ENCODE measurements around the gene COL6A2. TPM values are rescaled to one million over a fixed set of nuclear protein-coding genes. Genes with fewer than 3 reads are reported as not detected.

COL6A2 gene
- total RNA-seq, 1 experiment from 2014 or later = 111 TPM

DNA sequence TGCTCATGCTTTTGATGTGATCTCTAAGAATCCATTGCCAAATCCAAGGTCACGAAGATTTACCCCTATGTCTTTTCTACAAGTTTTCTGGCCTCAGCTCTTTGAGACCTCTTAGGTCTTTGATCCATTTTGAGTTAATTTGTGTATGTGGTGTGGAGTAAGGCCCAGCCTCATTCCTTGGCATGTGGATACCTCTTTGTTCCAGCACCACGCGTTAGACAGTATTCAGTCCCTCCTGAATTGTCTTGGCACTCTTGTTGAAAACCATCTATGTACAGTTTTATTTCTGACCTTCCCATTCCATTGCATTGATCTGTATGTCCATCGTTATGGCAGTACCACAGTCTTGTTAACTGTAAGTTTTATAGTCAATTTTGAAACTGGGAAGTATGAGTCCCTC lies 65.5 kb downstream of the COL6A2 start:
- H3K4me3 Mint-ChIP-seq = no peak overlapping the region
- no peaks in the 10 kb centered on the region for H3K27me3 Mint-ChIP-seq (ENCODE audit: low read depth)
- no peak overlapping the region; the same call in 1 of the 2 replicates for H3K27ac Mint-ChIP-seq
- H3K36me3 Mint-ChIP-seq = peaks cover 33% of the 10 kb centered on the region
- DNase-seq (ENCODE audit: low spot score) (no peak), ATAC-seq (no peak)
- H3K4me1 Mint-ChIP-seq = no peaks in the 10 kb centered on the region
- POLR2A ChIA-PET = no interaction called here
- CTCF ChIA-PET = interaction anchor here (0.5 kb wide), 1 partner anchor 15 kb away, joined by 3 read pairs; no protein-coding TSS in a partner anchor
- no peak for TF ChIP-seq HMGA2 (CRISPR knock-in tag; IDR thresholded peaks at IDR 0.05)
- TF ChIP-seq, protein P1, sequence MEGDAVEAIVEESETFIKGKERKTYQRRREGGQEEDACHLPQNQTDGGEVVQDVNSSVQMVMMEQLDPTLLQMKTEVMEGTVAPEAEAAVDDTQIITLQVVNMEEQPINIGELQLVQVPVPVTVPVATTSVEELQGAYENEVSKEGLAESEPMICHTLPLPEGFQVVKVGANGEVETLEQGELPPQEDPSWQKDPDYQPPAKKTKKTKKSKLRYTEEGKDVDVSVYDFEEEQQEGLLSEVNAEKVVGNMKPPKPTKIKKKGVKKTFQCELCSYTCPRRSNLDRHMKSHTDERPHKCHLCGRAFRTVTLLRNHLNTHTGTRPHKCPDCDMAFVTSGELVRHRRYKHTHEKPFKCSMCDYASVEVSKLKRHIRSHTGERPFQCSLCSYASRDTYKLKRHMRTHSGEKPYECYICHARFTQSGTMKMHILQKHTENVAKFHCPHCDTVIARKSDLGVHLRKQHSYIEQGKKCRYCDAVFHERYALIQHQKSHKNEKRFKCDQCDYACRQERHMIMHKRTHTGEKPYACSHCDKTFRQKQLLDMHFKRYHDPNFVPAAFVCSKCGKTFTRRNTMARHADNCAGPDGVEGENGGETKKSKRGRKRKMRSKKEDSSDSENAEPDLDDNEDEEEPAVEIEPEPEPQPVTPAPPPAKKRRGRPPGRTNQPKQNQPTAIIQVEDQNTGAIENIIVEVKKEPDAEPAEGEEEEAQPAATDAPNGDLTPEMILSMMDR (IDR thresholded peaks at IDR 0.05) = no peak
- no peak for TF ChIP-seq ZNF121 (CRISPR knock-in tag; IDR thresholded peaks at IDR 0.05)
- no peak for TF ChIP-seq JUN (CRISPR knock-in tag; IDR thresholded peaks at IDR 0.05)
- TF ChIP-seq, protein P2, sequence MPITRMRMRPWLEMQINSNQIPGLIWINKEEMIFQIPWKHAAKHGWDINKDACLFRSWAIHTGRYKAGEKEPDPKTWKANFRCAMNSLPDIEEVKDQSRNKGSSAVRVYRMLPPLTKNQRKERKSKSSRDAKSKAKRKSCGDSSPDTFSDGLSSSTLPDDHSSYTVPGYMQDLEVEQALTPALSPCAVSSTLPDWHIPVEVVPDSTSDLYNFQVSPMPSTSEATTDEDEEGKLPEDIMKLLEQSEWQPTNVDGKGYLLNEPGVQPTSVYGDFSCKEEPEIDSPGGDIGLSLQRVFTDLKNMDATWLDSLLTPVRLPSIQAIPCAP (CRISPR knock-in tag; IDR thresholded peaks at IDR 0.05) = no peak
- TF ChIP-seq SMAD3 (CRISPR knock-in tag; IDR thresholded peaks at IDR 0.05; ENCODE audit: borderline replicate concordance) = no peak
- TF ChIP-seq CREM (CRISPR knock-in tag; IDR thresholded peaks at IDR 0.05) = no peak
- TF ChIP-seq, protein P3, sequence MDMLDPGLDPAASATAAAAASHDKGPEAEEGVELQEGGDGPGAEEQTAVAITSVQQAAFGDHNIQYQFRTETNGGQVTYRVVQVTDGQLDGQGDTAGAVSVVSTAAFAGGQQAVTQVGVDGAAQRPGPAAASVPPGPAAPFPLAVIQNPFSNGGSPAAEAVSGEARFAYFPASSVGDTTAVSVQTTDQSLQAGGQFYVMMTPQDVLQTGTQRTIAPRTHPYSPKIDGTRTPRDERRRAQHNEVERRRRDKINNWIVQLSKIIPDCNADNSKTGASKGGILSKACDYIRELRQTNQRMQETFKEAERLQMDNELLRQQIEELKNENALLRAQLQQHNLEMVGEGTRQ (CRISPR knock-in tag; IDR thresholded peaks at IDR 0.05) = no peak
- TF ChIP-seq TP53 (CRISPR knock-in tag; IDR thresholded peaks at IDR 0.05) = no peak
- TF ChIP-seq NFE2L1 (CRISPR knock-in tag; IDR thresholded peaks at IDR 0.05) = no peak
- no peak for TF ChIP-seq FOXJ3 (CRISPR knock-in tag; IDR thresholded peaks at IDR 0.05; ENCODE audit: borderline replicate concordance)
- TF ChIP-seq, protein P4, sequence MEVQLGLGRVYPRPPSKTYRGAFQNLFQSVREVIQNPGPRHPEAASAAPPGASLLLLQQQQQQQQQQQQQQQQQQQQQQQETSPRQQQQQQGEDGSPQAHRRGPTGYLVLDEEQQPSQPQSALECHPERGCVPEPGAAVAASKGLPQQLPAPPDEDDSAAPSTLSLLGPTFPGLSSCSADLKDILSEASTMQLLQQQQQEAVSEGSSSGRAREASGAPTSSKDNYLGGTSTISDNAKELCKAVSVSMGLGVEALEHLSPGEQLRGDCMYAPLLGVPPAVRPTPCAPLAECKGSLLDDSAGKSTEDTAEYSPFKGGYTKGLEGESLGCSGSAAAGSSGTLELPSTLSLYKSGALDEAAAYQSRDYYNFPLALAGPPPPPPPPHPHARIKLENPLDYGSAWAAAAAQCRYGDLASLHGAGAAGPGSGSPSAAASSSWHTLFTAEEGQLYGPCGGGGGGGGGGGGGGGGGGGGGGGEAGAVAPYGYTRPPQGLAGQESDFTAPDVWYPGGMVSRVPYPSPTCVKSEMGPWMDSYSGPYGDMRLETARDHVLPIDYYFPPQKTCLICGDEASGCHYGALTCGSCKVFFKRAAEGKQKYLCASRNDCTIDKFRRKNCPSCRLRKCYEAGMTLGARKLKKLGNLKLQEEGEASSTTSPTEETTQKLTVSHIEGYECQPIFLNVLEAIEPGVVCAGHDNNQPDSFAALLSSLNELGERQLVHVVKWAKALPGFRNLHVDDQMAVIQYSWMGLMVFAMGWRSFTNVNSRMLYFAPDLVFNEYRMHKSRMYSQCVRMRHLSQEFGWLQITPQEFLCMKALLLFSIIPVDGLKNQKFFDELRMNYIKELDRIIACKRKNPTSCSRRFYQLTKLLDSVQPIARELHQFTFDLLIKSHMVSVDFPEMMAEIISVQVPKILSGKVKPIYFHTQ (CRISPR knock-in tag; IDR thresholded peaks at IDR 0.05) = no peak
- no peak for TF ChIP-seq ZNF416 (CRISPR knock-in tag; IDR thresholded peaks at IDR 0.05)
- no peak for TF ChIP-seq ETV6 (CRISPR knock-in tag; IDR thresholded peaks at IDR 0.05)
- TF ChIP-seq, protein P5, sequence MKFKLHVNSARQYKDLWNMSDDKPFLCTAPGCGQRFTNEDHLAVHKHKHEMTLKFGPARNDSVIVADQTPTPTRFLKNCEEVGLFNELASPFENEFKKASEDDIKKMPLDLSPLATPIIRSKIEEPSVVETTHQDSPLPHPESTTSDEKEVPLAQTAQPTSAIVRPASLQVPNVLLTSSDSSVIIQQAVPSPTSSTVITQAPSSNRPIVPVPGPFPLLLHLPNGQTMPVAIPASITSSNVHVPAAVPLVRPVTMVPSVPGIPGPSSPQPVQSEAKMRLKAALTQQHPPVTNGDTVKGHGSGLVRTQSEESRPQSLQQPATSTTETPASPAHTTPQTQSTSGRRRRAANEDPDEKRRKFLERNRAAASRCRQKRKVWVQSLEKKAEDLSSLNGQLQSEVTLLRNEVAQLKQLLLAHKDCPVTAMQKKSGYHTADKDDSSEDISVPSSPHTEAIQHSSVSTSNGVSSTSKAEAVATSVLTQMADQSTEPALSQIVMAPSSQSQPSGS (CRISPR knock-in tag; IDR thresholded peaks at IDR 0.05; ENCODE audit: borderline replicate concordance, low read depth) = no peak
- TF ChIP-seq IRF2 (CRISPR knock-in tag; IDR thresholded peaks at IDR 0.05; ENCODE audit: borderline replicate concordance, low read depth) = no peak
- no peak for TF ChIP-seq RELA (CRISPR knock-in tag; IDR thresholded peaks at IDR 0.05; ENCODE audit: borderline replicate concordance)
- no peak for TF ChIP-seq TEAD4 (CRISPR knock-in tag; IDR thresholded peaks at IDR 0.05)
- TF ChIP-seq EMX1 (CRISPR knock-in tag; IDR thresholded peaks at IDR 0.05) = no peak
- no peak for TF ChIP-seq TCF7 (CRISPR knock-in tag; IDR thresholded peaks at IDR 0.05; ENCODE audit: low read depth)
- peaks cover 7% of the 10 kb centered on the region; the same call in 1 of the 2 replicates for H3K9me3 Mint-ChIP-seq

DNA sequence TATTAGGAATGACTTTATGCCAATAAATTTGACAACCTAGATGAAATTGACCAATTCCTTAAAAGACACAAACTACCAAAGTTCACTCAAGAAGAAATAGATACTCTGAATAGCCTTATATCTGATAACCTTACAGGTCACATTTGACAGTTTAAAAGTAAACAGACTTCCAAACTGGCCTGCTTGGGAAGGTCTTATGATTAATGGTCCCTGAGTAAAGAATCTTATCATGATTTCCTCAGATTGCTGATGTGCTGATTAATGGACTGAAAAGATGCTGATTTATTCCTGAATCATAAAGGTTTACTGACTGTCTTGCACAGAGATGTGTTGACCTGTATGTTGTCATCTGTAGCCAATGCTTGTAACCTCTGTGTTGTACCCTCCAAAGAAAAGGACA lies 67.2 kb downstream of the COL6A2 start:
- TF ChIP-seq OVOL2 (CRISPR knock-in tag; IDR thresholded peaks at IDR 0.05; ENCODE audit: borderline replicate concordance) (no peak), RORB (CRISPR knock-in tag; IDR thresholded peaks at IDR 0.05) (no peak), ATF1 (CRISPR knock-in tag; IDR thresholded peaks at IDR 0.05) (no peak)
- TF ChIP-seq, protein P6, sequence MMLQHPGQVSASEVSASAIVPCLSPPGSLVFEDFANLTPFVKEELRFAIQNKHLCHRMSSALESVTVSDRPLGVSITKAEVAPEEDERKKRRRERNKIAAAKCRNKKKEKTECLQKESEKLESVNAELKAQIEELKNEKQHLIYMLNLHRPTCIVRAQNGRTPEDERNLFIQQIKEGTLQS (CRISPR knock-in tag; conservative IDR thresholded peaks at IDR 0.05) = no peak
- TF ChIP-seq, protein P7, sequence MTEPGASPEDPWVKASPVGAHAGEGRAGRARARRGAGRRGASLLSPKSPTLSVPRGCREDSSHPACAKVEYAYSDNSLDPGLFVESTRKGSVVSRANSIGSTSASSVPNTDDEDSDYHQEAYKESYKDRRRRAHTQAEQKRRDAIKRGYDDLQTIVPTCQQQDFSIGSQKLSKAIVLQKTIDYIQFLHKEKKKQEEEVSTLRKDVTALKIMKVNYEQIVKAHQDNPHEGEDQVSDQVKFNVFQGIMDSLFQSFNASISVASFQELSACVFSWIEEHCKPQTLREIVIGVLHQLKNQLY (CRISPR knock-in tag; IDR thresholded peaks at IDR 0.05) = no peak
- POLR2A ChIA-PET = no interaction called here
- Mint-ChIP-seq H3K27me3 (ENCODE audit: low read depth) (no peaks in the 10 kb centered on the region), H3K36me3 (peaks cover 33% of the 10 kb centered on the region), H3K4me1 (no peaks in the 10 kb centered on the region), H3K9me3 (peaks cover 7% of the 10 kb centered on the region; the same call in 1 of the 2 replicates), H3K27ac (no peak overlapping the region), H3K4me3 (no peak overlapping the region)
- CTCF ChIA-PET = no interaction called here
- DNase-seq (ENCODE audit: low spot score) (no peak), ATAC-seq (no peak)
